Stimulated activated CD8-positive, alpha-beta memory T cell treated with anti-CD3 and anti-CD28 coated beads, Interleukin-15, amount 100 ng/mL, for 4 hours (primary cell): ENCODE data around the gene SERGEF.

Experiments used
- DNase-seq, 2 donors: peaks; one replicate each; pipeline ENCODE4 v3.0.0-alpha.2; 2020; ENCODE audit warnings: low read depth in 2 of 2

Gene SERGEF

DNA sequence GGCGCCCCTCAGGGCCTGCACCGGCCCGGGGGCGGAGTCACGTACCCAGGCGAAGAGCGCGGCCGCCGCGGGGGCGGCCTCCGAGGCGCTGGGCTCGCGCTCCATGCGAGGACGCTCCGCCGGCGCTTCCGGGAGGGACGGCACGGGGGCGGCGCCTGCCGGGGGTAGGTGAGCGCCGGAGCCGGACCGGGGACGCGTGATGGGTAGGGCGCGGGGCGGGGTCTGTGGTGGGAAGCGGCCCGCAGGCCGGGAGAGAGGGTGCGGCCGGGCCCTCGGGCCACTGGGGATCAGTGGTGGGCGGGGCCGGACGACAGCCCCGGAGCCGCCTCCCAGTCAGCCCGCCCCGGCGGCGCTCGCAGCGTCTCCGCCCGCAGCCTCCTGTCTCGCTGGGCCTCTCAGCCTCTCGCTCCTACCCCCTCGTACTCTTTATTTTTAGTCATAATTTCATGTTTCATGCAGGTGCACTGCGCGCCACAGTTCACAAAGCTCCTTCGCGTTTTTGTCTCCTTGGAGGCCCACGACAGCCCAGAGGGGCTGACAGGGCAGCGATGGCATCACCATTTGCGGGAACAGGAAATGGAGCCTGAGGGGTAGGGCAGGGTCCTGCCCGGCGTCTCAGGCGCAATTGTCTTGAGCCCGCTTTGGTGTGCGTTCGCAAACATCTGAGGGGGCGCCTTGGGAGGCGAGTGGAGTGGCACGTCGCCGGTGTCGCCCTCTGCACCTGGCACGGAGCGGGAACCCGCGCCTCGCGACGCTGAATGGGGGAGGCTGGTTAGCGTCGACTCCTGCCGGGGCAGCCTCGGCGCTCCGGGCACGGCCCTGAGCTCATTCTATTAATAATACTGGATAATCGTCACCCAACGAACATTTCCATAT, at the start of gene SERGEF:
SERGEF (minus strand) TSS at position 142 of the 876 bp plus-strand sequence; CDS start at position 105, 37 bp downstream.
- peak; percentile 81 to 83 for DNase-seq

- no peak for DNase-seq
These were observed 48.5 kb upstream of the SERGEF start for GRCh38 chr11:18061351-18061750.

GRCh38 chr11:18056561-18057181, 43.8 kb upstream of the SERGEF start:
- no peak for DNase-seq

- DNase-seq, result no peak
These were observed 41.8 kb upstream of the SERGEF start for GRCh38 chr11:18054511-18055103.

DNA sequence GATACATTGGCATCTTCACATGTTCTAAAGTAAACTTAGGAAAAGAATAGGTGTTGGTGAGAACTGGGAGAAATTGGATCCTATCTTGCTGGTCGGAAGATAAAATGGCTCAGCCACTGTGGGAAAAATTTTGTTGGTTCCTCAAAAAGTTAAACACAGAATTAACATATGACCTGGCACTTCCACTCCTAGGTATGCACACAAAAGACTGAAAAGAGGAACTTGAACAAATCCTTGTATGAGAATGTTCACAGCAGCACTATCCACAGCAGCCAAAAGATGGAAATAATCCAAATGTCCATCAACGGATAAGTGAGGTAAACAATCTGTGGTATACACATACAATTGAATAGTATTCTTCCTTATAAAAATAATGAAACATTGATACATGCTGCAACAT, 38.0 kb upstream of the SERGEF start:
- DNase-seq, result no peak

- DNase-seq, result no peak
These were observed 33.4 kb upstream of the SERGEF start, which contains the start of gene TPH1 for GRCh38 chr11:18046116-18046777. Gene TPH1 (minus strand): TSS chr11:18046269. CDS start chr11:18040762, 5,507 bp downstream.

- no peak for DNase-seq
These were observed 23.6 kb upstream of the SERGEF start for GRCh38 chr11:18036456-18036855.

DNA sequence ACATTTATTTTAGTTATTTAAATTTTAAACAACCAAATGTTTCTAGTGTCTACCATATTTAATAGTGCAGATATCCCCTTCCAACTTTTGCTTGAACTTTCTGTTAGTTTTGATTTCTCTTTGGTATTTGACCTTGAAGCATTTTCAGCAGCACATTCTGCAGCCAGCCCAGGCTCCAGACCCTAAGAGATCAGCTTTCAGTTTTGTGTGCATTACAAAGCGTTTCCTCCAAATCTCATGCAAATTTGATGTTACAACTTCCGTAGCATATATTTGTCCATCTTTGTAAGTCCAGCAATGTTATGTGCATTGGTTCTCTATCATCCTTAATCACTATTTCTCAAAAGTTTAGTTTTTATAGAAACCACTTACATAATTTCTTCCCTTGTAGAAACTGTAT, 14.6 kb upstream of the SERGEF start:
- DNase-seq, result no peak

DNA sequence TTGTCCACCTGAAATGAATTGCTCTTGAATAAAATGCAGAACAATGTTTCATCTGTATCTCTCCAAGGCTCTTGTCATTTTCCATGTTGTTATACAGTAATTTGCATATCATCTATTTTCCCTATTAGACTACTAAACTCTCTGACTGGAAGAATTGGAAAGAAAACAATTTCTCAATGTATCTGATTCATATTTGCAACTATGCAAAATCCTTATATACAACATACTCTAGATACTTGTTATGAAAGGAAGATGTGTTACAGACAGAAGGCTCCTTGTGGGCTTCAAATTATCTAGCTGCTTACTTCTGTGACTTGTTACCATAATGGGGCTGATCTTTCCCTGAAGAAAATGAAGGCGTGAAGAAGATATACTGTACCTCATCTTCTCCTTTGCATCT, 9.6 kb upstream of the SERGEF start:
- DNase-seq, result no peak

- no peak for DNase-seq
These were observed 6.8 kb upstream of the SERGEF start for GRCh38 chr11:18019650-18020049.

- no peak for DNase-seq
These were observed 3.9 kb upstream of the SERGEF start for GRCh38 chr11:18016789-18017188.

- no peak for DNase-seq
These were observed 2.0 kb upstream of the SERGEF start for GRCh38 chr11:18014876-18015275.

- DNase-seq, result no peak
These were observed 1.1 kb upstream of the SERGEF start for GRCh38 chr11:18013790-18014507.

DNA sequence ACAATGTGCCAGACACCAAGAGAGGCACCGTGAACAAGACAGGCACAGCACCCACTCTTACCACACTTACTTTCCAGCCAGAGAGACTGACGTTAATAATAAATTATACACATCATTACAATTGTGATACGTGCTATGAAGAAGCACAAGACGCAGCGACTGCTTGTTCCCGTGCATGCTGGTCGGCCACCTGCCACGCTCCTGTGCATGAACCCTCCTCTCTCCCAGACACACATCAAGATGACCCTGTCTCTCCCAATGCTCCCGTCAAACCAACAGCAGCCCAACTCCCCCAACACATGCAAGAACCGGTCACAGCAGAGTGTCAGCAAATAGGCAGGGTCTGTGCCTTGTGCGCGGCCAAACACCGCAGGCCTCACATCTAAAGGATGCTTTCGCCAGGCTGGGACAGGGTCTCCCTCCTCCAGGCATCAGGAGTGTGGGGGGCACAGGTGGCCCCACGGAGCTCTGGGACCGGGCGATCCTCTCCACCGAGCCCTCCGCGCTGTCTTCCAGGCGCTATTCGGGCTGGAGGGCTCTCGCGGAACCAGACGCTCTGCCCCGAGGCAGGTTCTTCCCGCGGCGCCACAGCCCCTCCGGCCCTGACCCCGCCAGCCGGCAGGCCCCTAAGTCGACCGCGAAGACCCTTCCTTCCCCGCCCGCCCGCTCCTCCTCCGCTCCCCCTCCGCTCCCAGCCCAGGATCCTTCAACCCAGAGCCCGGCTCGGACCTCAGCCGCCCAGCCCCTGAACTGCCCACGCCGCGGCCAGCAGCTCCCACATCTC, 533 bp downstream of the SERGEF start:
- DNase-seq, result no peak

DNA sequence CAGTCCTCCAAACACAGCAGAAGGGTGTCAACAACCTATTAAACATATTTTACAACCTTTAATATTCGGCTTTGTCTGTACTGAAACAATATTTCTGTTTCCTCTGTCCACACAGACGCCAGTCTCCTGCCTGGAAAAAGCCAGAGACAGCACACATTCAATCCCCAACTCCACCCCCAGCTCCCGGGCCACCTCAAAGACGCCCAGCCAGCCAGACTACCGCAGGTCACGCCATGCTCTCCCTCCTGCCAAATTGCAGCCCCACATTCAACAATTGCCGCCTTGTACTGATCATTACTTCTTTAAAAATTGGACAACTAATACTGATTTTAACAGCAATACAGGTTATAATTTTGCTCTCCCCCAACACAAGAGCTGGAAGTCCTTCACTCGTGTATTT, 1.2 kb downstream of the SERGEF start:
- no peak for DNase-seq

DNA sequence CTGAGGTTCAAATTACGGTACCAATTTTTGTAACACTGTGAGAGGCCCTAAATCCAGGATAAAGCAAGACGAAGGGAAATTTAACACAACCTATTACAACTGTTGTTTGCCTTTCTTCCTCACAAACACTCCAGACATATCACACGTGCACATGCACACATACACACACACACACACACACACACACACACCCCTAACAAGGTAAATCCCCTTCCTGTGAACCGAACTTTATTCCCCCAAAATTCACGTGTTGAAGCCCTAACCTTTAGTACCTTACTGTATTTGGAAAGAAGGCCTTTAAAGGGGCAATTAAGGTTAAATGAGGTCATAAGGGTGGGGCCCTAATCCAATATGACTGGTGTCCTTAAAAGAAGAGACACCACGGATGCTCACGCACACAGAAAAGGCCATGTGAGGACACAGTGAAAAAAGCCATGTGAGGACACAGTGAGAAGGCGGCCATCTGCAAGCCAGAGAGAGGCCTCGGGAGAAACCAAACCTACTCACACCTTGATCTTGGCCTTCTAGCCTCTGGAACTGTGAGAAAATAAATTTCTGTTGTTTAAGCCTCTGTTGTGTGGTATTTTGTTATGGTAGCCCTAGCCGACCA, 1.8 kb downstream of the SERGEF start:
- DNase-seq, result no peak

DNA sequence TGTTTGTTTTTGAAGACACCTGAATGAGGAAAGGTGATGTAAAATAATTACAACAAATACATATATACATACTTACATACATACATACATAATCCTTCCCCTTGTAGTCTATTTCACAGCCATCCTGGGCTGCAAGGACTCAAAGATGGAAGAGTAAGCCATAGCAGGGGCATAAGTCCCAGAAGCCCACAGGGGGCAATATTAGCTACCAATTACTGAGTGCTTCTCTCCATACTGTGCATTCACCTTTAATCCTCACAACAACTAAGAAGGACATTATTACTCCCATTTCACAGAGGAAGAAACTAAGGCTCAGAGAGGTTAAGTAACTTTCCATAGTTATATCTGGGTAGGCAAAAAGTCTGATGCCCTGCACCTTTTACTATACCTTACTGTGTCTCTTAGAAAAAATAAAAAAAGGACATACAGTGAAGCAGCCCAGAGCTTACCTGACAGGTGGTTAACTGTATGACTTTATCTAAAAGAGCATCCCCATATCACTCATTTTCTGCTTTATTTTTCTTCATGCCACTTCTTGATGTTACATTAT, 2.7 kb downstream of the SERGEF start:
- DNase-seq, result no peak

GRCh38 chr11:18005376-18006129, 7.3 kb downstream of the SERGEF start:
- DNase-seq, result no peak

GRCh38 chr11:18001191-18001590, 11.7 kb downstream of the SERGEF start:
- no peak for DNase-seq
